Upper lobe of left lung (tissue), 4 donors: Measurements from ENCODE around the gene STIM1.

ENCODE experiments used
- EP300 ChIP-seq, 4 donors: sonication (generic); formaldehyde crosslinking; IDR thresholded peaks; one replicate each; pipeline ENCODE4 v1.5.1; 2017; ENCODE audit warnings: antibody characterized with exemption in 4 of 4, control low read depth in 2 of 4
- POLR2A ChIP-seq, 4 donors: fragments of 450-650 bp; IDR thresholded peaks; one replicate each; pipeline ENCODE4 v1.5.1; 2016 to 2017; ENCODE audit warnings: antibody characterized with exemption in 4 of 4, mild to moderate bottlenecking in 2 of 4
- POLR2AphosphoS5 ChIP-seq, 2 donors: sonication (generic); formaldehyde crosslinking; IDR thresholded peaks; one replicate each; pipeline ENCODE4 v1.5.1; 2017; ENCODE audit warnings: antibody characterized with exemption in 2 of 2
- TF ChIP-seq, protein P1 (sequence below), 6 experiments: fragments of 450-650 bp in 4 of 6; fragments of 200-600 bp in 2 of 6; sonication (generic) in 2 of 6; IDR thresholded peaks; one replicate each; pipeline ENCODE4 v1.5.1; 2016 to 2019; ENCODE audit warnings: antibody characterized with exemption in 6 of 6

DNA sequence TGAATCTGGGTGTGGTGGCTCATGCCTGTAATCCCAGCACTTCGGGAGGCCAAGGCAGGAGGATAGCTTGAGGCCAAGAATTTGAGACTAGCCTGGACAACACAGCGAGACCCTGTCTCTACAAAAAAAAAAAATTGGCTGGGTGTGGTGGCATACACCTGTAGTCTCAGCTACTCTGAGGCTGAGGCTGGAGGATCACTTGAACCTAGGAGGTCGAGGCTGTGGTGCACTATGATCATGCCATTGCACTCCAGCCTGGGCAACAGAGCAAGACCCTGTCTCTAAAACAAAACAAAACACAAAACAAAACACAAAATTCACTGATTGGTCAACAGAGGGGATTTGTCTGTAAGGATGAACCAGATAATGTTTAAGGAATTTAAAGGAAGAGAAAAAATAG is 113.7 kb downstream of the STIM1 start:
- TF ChIP-seq, protein P1, sequence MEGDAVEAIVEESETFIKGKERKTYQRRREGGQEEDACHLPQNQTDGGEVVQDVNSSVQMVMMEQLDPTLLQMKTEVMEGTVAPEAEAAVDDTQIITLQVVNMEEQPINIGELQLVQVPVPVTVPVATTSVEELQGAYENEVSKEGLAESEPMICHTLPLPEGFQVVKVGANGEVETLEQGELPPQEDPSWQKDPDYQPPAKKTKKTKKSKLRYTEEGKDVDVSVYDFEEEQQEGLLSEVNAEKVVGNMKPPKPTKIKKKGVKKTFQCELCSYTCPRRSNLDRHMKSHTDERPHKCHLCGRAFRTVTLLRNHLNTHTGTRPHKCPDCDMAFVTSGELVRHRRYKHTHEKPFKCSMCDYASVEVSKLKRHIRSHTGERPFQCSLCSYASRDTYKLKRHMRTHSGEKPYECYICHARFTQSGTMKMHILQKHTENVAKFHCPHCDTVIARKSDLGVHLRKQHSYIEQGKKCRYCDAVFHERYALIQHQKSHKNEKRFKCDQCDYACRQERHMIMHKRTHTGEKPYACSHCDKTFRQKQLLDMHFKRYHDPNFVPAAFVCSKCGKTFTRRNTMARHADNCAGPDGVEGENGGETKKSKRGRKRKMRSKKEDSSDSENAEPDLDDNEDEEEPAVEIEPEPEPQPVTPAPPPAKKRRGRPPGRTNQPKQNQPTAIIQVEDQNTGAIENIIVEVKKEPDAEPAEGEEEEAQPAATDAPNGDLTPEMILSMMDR (IDR thresholded peaks at IDR 0.05) = no peak
- TF ChIP-seq POLR2AphosphoS5 (IDR thresholded peaks at IDR 0.05) (no peak), EP300 (IDR thresholded peaks at IDR 0.05) (no peak), POLR2A (IDR thresholded peaks at IDR 0.05) (no peak)
